Activated CD4-positive, alpha-beta T cell treated with anti-CD3 and anti-CD28 coated beads, Interleukin-2, amount 50 U/mL, for 24 hours (primary cell): ENCODE results near the gene TSHB.
A peak's percentile ranks its signal among the peaks of the same experiment; 100 is the strongest.
"Not testable (repeated sequence)": the region's sequence is repeated elsewhere in the genome, so short reads cannot be mapped to it uniquely, and the experiment has no call there.

Experiments used
- DNase-seq, 2 donors: peaks; one replicate each; pipeline ENCODE4 v3.0.0-alpha.2; 2020; ENCODE audit warnings: low read depth in 1 of 2, low spot score in 1 of 2

TSHB gene

GRCh38 chr1:115029526-115029925 is at the start of gene TSHB:
Gene TSHB, plus strand, starts transcription at chr1:115029826. Its CDS starts 3,537 bp downstream, at chr1:115033363.
- no peak for DNase-seq

DNA sequence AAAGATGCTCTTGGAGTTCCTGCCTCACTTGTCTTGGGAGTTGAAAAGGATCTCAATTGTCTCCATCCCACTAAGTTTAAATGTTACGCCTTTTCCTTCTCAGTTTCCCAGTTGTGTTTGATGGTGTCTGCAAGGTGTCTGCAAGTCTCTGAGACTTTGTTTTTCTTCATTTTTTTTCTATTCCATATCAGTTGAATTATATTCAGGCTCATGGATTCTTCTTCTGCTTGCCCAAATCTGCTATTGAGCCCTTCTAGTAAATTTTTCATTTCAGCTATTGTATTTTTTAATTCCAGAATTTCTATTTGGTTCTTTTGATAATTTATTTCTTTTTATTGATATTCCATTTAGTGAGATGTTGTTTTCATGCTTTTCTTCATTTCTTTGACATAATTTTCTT is 47.4 kb upstream of the TSHB start:
- DNase-seq: no peak

DNA sequence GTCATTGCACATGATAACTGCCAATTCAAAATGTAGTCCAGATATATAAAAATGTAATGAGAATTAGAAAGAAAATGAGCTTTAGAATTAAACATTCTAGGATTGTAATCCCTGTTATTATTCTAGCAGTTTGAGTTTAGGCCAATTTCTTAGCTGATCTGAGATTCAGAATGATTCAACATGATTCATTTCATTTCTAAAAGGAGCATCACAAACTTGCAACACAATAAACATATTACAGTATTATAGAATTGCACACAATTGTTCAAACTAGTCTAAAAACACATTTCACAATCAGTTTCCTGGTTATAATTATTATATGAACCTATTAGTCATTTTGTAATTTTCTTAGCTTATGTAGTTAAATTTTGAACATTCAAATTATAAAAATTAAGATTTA is 43.3 kb upstream of the TSHB start:
- no peak for DNase-seq

- no peak for DNase-seq
Observed at GRCh38 chr1:114988095-114988494, 41.5 kb upstream of the TSHB start.

DNA sequence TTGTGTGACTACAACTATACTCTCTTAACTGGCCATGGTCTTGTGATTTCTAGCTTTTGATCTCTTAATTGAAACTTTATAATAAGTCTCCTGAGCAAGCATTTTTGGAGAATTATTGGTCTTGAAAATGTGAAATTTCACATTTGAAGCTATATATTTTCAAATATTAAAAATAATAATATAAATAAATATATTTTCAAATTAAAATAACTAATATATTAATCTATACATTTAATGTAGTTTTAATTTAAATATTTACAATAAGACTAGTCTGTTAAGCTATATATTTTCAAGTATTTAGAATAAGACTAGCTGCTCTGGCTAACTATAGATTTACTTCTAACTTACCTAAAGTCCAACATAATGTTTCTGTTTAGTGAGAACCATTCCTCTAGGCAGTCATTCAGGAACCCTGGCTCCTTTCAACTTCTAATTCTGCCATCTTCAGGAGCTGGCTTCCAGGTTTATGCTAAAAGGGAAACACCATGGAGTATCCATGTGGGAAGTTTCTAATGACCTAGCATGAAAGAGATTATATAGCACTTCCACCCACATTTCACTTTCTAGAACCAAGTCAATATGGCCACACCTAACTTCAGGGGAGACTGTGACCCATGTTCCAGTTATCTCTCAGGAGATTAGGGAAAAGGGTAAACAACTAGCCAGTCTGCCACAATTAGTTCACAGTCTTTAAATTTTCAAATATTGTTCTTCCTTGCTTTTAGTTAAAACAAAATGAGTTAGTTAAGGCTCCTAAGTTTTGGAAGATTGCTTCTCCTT is 31.9 kb upstream of the TSHB start:
- DNase-seq: no peak

- DNase-seq: no peak
Observed at GRCh38 chr1:115006191-115006590, 23.4 kb upstream of the TSHB start.

DNA sequence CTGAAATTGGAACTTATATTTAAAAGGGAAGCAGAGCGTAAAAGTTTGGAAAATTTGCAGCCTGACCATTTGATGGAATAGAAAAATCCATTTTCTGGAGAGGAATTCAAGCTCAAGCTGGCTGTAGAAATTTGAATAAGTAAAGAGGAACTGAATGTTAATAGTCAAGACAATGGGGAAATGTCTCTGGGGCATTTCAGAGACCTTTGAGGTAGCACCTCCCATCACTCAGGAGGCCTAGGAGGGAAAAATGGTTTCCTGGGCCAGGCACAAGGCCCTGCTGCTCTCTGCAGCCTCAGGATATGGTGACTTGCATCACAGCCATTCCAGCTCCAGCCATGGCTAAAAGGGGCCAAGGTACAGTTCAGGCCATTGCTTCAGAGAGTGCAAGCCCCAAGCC is 17.6 kb upstream of the TSHB start:
- DNase-seq: no peak

DNA sequence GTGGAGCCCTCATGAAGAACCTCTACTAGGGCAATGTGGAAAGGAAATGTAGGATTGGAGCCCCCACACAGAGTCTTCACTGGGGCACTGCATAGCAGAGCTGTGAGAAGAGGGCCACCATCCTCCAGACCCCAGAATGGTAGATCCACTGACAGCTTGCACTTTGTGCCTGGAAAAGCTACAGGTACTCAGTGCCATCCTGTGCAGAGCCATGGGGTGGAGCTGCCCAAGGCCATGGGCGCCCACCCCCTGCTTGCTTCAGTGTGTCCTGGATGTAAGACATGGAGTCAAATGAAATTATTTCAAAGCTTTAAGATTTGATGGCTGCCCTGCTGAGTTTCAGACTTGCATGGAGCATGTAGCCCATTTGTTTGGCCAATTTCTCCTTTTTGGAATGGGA is 17.2 kb upstream of the TSHB start:
- no peak for DNase-seq

GRCh38 chr1:115013792-115014191 is 15.8 kb upstream of the TSHB start:
- DNase-seq: no peak

- DNase-seq: not testable (repeated sequence)
Observed at GRCh38 chr1:115019549-115019948, 10.1 kb upstream of the TSHB start.

DNA sequence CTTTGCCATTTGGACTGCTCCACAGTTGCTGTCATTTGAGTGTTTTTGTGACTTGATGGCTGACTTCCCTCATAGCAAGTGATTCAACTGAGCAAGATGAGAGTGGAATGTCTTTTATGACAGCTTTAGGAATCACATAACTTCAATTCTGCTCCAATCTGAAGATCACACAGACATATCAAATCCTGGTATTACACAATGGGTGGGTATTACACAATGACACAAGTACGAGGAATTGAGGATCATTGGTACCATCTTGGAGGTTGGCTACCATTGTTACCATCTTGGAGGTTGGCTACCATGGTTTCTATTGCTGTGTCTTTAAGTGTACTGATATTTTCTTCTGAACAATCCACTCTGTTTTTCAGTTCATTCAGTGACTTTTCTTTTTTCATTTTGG is 8.5 kb upstream of the TSHB start:
- no peak for DNase-seq

GRCh38 chr1:115023593-115023992 is 6.0 kb upstream of the TSHB start:
- DNase-seq: no peak

DNA sequence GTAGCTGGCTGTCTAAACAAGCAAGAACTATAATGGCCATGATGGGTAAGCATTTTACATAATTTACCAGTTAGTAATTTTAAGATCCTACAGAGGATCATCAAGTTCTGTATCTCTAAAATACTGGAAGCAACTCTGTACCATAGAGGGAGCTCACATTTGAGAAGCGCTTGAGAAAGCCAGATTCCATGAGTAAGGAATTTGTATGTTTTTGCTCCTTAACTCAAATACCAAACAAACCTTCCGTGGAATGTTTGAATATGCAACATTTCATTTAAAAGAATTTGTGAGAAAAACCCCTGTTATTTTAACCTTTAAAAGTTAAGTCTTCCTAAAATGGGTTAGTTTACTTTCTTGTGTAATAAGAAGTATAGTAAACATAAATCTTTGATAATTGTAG is 2.0 kb downstream of the TSHB start:
- no peak for DNase-seq

- DNase-seq: no peak
Observed at GRCh38 chr1:115035652-115036051, 6.0 kb downstream of the TSHB start.

DNA sequence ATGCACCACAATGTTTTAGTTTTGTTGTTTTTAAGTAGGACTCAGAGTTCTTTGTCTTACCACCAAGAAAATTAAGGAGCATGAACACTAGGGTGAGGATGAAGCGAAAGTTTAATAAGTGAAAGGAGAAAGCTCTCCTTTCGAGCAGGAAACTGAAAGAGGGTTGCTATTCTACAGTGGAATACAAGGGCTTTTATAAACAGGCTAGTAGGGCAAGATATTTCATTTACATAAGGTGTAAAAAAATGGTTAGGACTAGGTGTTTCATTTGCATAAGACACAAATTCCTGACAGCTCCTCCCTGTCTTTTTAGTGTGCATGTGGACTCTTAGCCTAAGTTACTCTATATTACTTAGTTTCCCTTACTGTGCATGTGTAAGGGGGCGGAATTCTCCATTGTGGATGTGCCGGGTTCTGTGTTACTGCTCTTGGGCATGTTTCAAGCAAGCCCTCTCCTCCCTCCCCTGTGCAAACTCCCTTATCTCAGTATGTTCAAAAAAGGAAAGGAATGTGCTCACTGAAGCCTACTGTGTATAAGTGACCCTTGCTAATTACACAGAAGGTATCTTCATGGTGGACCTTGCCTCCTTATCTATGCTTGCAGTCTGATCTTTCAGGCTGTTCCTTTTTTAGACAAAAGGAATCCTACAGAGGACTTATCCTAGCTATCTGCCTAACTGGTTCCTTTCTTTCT is 7.3 kb downstream of the TSHB start:
- no peak for DNase-seq

DNA sequence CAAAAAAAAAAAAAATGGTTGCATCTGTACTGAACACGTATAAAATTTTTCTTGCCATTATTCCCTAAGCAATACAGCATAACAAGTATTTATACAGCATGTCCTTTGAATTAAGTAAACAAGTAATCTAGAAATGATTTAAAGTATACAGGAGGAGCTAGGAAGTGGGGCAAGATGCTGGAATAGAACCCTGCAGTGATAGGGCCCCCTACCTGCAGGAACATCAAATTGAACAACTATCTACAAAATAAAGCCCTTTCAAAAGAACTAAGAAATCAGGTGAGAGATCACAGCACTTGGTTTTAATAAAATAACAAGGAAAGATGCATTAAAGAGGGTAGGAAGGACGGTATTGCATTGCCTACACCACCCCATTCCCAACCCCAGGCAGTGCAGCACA is 10.9 kb downstream of the TSHB start:
- no peak for DNase-seq

GRCh38 chr1:115041654-115042053 is 12.0 kb downstream of the TSHB start:
- no peak for DNase-seq

- no peak for DNase-seq
Observed at GRCh38 chr1:115046751-115047150, 17.1 kb downstream of the TSHB start.

DNA sequence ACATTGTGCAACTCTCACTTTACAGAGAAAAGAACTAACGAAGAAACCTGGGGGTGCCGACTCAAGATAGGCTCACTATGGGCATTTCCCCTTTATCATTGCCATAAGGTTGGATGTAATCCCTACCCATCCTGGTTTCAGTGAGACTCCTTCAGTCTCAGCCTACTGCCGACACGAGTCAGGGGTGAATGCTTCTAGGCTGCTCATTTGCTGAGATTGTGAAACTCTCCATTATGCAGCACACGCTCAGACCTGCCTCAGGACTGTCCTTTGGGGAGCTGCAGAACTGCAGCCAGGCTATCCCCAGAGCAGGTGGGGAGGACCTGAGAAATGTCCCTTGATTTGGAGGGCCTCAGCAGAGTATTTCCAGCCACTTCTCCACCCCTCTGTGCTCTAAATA is 22.2 kb downstream of the TSHB start:
- no peak for DNase-seq

GRCh38 chr1:115052454-115053083 is 22.9 kb downstream of the TSHB start:
- peak in 1 of 2 donors; percentile 54 for DNase-seq

DNA sequence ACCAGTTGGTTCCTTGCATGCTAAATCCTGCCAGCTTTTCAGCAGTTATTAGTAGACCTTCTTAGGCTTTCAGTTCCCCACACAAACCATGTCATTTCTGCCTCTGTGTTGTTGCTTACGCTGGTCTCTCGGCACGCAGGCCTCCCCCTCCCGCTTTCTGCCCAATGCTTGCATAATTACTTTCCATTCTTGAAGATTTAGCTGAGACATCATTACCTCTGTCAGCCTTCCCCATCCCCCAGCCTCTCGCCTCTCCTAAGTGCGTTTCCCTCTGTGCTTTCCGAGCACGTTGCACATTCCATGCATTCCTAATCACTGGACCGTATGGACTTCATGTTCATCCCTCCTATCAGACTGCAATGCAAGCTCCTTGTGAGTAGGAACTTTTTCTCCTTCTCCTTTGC is 26.8 kb downstream of the TSHB start:
- no peak for DNase-seq

GRCh38 chr1:115057661-115058254 is 28.1 kb downstream of the TSHB start:
- no peak for DNase-seq
